CD4-positive, alpha-beta T cell treated with Interleukin-4 for 4 hours (primary cell): ENCODE data around the gene A2ML1.
"Not testable (repeated sequence)": the region's sequence is repeated elsewhere in the genome, so short reads cannot be mapped to it uniquely, and the experiment has no call there.

ENCODE experiments used
- DNase-seq: peaks from one replicate; pipeline ENCODE4 v3.0.0-alpha.2; 2020

The A2ML1 gene

DNA sequence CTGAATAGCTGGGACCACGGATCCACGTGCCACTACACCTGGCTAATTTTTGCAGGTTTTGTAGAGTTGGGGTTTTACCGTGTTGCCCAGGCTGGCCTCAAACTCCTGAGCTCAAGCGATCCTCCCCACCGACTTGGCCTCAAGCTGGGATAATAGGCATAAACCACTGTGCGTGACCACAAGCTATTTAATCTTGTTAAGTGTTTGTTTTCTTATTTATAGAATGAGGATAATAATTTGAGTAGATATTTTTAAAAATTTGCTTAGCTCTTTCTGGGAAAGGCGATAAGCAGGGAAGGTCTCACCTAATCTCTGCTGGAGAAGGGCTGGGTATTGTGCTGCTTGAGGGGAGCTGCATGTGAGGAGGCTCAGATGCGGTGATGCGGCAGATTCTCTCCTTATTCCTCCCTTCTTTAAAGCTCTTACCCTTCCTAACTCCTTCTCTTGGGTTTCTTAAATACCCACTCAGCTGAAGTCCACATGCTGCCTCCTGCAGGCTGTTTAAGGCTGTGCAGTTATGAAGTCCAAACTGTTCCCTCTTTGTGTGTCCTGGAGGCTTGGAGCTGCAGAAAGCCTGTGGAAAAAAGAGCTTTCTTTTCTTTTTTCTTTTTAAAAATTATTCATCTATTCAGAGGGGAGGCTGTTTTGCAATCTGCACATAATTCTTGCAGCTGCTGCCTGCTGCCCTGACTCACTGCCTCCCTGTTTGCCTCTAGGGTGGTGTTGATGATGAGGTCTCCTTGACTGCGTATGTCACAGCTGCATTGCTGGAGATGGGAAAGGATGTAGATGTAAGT, 37.9 kb downstream of the A2ML1 start:
- peak; percentile 29 for DNase-seq

DNA sequence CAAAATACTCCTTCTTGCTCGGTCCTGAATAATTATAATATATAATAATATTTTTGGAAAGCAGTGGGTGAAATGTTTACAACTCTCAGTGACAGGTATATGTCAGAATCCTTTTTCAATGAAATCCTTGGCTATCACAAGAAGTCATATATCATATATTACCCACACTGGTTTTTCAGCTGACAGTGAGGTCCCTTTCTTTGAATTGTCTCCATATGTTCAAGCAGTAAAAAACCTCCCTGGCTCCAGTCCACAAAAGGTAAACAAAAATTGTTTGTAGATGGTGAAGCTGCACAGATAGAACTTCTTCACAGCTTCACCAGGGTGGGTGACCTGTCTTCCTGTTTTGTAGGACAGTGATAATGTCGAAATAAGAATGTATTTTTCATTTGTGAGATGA, 44.0 kb downstream of the A2ML1 start:
- DNase-seq = no peak

DNA sequence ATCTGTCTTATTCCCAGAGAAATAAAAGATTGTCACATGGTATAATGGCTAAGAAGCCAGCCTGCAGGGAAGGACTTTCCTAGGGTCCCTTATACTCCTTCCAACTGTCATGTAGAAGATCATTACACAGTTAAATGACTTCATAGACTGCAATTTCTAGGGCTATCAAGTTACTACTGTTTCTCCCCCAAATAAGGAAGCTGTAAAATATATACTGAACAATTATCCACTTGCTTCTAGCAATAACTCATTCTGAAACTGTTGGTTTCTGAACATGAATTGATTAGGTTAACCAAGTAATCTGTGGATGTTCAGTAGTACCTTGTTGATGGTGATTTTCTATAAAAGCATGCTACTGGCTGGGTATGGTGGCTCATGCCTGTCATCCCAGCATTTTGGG, 44.6 kb downstream of the A2ML1 start:
- DNase-seq = no peak

DNA sequence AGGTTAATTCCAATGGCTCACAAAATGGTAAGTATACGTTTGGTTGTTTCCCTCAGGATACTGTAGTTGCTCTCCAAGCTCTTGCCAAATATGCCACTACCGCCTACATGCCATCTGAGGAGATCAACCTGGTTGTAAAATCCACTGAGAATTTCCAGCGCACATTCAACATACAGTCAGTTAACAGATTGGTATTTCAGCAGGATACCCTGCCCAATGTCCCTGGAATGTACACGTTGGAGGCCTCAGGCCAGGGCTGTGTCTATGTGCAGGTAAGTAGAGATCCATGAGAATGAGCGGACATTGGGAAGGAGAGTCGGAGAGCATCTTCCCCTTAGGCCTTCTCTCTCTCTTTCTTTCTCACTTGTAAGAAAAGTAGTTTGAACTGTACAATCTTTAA, 45.4 kb downstream of the A2ML1 start:
- DNase-seq = no peak

DNA sequence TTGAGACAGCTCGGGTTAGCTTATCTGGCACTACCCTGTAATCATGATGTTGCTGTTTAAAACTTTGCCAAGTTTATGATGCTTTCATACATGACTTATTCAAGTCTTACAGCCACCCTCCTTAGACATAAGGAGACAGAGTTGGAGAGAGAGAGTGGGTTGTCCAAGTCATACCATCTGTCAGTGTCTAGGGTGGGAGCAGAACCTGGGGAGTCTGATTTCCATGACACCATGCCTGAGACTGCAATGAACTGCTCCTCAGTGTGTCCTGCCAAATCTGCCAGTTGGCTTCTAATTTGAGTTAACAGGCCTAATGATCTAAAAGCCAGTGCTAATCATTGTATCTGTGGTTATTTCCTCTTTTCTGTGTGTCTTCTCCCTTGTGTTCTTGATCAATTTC, 48.2 kb downstream of the A2ML1 start:
- DNase-seq = no peak

DNA sequence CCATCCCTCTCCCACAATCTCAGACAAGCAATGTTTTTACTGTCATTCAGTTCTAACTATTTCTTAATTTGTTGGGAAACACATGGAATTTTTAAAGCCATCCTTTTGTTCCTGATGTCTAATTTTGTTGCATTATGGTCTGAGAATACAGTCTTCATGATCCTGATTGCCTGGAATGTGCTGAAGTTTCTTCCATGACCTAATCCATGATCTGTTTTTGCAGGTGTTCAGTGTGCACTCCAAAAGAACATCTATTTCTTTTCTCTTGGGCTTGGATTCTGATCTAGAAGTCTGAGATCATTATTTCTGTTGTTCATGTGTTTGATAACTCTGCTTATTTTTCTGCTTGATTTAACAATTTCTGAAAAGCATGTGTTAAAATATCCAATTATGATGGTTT, 48.6 kb downstream of the A2ML1 start:
- no peak for DNase-seq

DNA sequence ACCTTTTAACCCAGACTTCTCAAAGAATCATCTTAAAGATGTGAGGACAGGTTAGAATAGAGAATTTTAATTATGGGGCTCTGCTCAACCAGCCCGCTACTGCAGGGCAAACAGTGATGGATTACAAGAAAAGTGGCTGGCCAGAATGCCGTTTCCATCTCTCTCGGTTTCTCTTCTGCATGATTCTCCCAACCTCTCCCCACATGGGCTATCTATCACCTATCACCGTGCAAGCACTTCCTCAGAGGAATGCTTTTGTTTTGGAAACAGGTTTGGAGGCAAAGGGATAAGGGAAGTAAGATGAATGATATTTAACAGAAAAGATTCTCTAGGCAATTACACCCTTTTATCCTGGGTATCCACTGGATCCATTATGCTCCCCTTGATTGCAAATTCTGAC, 54.5 kb downstream of the A2ML1 start:
- DNase-seq = no peak

DNA sequence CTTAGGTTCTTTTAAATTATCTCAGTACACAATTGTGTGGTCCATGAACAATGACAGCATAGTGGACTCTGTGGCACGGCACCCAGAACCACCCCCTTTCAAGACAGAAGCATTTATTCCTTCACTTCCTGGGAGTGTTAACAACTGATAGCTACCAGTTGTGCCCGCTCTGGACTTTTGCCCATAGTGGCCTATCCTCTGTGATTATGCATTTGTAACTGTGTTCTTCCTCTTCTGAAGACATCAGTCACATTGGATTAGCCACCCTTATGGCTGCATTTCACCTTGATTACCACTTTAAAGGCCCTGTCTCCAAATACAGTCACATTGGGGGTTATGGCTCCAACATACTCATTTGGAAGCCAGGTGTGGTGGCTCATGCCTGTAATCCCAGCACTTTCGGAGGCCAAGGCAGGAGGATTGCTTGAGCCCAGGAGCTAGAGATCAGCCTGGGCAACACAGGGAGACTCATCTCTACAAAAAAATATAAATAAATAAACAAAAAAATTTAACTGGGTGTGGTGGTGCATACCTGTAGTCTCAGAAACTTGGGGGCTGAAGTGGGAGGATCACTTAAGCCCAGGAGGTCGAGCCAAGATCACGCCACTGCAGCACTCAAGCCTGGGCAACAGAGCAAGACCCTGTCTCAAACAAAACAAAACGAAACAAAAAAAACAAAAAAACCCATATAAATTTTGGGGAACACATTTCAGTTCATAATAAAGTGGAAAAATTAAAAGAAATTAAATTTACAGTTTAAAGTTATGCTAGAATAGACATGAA, 64.3 kb downstream of the A2ML1 start:
- DNase-seq = no peak

DNA sequence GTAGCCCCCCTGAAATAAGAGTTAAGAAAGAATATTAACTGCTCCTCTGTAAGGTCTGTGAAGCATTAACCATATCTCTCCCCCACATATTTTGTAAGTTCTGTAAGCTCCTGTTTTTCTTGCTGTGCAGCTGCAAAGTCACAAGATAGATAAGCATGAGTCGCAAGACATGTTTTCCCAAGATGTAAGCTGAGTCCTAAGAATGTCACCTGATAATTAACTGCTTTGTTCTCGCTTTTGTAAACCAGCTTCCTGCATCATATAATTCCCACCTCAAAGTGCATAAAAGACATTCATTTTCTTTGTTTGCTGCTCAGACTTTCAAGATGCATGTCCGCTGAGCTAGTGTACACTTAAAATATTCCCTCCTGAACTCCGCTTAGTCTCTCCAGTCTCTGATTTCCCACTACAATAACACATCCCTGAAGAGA, 64.9 kb downstream of the A2ML1 start:
- no peak for DNase-seq

DNA sequence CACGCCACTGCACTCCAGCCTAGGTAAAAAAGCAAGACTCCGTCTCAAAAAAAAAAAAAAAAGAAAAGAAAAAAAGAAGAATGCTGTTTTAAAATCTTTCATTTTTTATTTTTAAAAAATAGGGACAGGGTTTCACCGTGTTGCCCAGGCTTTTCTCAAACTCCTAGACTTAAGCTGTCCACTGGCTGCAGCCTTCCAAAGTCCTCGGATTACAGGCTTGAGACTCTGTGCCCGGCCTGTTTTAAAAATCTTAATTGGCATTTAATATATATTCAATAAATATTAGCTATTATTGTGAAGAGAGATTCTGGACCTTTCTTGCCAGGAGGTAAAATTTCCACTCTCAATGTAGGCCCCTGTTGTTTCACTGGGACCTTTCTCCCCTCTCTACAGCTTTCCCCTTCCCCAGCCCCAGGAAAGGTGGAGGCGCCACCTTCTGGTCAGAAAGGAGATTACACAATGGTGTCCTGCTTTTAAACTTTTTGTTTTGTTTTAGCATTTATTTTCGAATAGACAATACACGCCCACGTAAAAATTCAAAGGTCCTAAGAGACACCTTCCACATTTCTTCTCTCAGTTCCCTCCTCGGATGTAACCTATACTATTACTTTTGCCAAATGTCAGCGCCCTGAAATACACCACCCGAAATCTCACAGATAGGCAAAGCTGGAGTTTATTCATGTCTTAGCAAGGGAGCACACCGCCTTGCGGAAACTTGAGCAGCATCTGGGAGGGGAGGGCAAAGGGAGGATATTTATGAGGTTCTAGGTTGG, 68.1 kb downstream of the A2ML1 start:
- peak; percentile 68 for DNase-seq

DNA sequence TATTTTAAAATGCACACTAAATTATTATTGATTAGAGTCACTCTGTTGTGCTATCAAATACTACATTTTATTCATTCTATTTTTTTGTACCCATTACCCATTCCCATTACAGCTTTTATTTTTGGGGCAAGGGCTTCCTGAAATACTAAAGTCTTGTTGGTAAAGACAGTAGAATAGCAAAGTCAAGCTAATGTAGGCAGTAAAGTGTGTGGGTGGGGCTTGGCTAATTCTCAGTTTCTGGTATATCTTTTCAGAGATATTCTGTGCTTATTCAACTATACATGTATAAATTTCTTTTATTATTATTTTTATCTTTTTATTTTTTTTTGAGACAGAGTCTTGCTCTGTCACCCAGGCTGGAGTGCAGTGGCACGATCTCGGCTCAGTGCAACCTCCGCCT, 69.6 kb downstream of the A2ML1 start:
- DNase-seq = no peak

DNA sequence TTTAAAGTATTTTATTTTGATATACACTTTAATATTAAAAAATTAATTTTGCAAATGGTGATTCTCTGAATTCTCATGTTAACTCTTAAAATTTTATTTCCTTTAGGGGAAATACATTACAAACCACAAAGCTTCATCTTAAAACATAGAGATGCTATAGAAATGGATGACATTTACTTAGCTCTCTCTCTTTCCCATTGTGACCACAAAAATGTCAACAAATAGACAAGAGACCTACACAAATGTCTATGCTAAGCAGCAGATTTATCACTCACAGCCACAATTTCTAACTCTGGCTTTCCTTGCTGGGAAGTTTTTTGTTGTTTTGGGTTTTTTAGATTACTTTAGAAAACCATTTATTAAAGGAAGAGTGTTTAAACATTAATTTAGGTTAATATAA, 72.0 kb downstream of the A2ML1 start:
- DNase-seq = no peak

DNA sequence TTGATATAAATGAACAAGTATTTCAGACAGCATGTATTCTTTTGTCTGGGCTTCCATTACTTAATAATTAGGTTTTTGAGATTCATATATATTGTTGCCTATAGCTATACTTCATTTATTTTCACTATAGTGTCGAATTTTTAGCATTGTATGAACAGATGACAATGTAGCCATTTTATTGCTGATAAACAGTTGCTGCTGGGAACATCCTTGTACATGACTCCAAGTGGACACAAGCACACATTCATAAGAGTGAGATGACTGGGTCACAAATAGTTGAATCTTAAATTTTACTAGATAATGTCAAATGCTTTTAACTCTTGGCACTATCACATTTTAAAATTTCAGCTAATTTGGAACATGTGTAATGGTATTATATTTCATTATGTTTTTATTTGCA, 72.6 kb downstream of the A2ML1 start:
- DNase-seq = no peak

DNA sequence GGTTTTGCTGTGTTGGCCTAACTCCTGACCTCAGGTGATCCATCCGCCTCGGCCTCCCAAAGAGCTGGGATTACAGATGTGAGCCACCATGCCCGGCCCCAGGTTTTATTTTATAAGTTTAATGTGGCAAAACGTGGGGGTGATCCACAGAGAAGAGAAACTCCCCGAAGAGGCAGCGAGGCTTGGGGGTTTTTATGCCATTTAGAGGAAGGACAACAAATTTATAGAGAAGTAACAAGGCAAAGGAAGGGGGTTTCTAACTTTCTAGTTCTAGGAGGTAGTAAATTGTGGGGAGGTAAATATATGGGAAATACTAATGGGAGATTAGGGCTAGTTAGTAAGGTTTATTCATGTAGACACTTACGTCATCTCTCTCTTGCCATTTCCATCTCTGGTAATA, 74.7 kb downstream of the A2ML1 start:
- DNase-seq = no peak

DNA sequence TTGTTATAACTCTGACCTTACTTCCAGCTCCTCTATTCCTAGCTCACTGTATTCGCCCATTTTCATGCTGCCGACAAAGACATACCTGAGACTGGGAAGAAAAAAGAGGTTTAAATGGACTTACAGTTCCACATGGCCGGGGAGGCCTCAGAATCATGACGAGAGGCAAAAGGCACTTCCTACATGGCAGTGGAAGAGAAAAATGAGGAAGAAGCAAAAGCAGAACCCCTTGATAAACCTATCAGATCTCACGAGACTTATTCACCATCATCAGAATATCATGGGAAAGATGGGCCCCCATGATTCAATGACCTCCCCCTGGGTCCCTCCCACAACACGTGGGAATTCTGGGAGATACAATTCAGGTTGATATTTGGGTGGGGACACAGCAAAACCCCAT, 77.4 kb downstream of the A2ML1 start:
- DNase-seq = no peak

DNA sequence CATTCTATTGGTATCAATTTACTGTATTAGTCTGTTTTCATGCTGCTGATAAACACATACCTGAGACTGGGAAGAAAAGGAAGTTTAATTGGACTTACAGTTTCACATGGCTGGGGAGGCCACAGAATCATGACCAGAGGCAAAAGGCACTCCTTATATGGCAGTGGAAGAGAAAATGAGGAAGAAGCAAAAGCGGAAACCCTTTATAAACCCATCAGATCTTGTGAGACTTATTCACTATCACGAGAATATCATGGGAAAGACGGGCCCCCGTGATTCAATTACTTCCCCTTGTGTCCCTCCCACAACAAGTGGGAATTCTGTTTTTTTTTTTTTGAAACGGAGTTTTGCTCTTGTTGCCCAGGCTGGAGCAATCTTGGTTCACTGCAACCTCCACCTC, 80.3 kb downstream of the A2ML1 start:
- DNase-seq = not testable (repeated sequence)

DNA sequence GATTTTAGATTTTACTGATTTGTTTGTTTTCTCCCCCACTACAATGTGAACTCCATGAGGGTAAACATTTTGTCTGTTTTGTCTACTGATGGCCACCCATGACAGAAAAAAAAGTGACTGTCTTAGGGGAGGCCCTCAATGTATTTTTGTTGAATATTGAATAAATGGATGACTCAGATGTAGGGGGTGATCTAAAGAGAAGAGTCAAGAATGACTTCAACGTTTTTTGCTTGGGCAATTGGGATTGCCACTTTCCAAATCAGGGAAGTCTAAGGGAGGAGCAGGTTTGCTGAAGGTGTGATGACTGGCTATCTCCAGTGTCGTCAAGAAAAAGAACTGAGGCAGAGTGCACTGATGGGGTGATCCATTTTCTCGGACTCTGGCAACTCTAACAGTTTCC, 81.2 kb downstream of the A2ML1 start:
- DNase-seq = no peak

DNA sequence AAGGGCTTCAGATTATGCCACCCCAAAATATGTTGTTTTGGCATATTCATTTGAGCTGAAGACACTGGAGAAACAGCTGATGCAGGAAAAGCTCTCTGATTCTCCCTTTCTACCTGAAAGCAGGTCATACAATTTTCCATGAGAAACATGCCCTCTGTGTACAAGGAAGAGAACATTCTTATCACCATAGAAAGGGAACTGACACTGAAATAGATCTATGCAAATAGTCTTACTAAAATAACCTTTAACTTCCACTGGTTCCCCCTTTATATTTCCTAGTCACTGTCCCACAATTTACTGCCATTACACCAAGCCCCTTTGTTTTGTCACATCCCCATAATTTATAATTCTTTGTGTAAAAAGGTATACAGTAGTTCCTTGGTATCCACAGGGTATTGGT, 82.2 kb downstream of the A2ML1 start:
- DNase-seq = no peak

DNA sequence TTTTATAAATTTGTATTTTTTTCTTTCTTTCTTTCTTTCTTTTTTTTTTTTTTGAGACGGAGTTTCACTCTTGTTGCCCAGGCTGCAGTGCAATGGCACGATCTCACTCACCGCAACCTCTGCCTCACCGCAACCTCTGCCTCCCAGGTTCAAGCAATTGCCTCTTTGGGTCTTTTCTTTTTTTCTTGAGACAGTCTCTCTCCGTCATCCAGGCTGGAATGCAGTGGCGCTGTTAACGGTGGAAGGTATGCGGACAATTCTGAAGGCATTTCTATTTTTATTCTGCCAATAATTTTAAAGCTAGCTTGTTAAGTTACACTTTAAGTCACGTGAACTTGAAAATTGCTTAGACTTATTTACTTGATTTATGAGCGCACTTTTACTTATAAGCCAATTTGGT, 83.1 kb downstream of the A2ML1 start:
- no peak for DNase-seq

DNA sequence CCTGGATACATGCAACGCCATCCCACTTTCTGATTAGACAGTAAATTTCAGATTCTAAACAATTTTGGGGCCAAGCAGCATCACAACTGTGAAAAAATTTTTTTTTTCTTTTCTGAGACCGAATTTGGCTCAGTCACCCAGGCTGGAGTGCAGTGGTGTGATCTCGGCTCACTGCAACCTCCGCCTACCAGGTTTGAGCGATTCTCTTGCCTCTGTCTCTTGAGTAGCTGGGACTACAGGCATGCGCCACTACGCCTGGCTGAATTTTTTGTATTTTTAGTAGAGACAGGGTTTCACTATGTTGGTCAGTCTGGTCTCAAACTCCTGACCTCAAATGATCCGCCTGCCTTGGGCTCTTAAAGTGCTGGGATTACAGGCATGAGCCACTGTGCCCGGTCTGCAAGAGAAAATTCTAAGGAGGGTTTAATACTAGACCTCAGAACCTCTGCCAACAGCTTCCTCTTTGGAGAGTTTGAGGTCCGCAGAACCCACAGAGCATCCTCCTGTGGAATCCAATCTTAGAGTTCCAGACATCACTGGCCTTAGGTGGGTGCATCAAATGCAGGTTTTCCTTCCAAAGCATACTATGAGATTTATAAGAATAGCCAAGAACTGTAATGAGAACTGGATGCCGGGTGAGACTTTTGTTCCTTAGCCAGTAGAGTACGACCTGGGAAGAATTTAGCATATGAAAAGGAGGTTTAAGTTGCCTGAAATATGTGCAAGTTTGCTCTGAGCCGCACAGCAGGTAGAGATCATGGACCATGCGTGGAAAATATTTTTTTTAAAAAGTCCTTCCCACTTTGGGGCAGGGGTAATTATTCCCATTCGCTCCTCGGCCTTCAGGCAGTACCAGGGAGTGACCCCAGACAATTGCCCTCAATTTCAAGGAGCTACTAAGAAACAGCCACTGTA, 84.1 kb downstream of the A2ML1 start:
- no peak for DNase-seq

DNA sequence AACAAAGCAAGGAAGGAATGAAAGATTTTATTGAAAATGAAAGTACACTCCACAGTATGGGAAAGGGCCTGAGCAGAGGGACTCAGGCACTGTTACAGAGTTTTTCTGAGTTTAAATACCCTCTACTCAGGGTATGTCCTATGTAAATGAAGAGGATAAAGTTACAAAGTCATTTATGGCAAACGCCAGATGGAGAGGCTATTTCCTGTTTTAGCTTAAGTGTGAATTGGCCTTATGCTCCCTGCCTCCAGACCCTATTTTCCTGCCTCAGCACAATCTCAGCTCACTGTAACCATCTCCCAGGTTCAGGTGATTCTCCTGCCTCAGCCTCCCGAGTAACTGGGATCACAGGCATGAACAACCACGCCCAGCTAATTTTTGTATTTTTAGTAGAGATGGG, 85.1 kb downstream of the A2ML1 start:
- DNase-seq = no peak

DNA sequence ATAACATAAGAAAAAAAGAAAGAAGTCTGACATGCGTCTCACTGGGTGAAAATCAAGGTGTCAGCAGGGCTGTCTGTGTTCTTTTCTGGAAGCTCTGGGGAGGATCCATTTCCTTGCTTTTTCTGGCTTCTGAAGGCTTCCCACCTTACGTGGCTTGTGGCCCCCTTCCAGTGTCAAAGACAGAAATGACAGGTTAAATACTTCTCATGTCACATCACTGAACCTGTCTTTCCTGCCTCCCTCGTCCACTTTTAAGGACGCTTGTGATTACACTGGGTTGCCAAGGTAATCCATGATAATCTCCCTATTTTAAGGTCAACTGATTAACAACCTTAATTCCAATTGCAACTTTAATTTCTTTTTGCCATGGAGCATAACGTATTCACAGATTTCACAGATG, 87.3 kb downstream of the A2ML1 start:
- no peak for DNase-seq
